IMR-90 (cell line): Measurements from ENCODE around the gene ETDA. TPM values are rescaled to one million over a fixed set of nuclear protein-coding genes. Genes with fewer than 3 reads are reported as not detected.

Experiments used
- ATAC-seq: fragments of 200-7000 bp; cut with Tn5 transposase; 2 replicates; pipeline ENCODE4 v1.9.1; 2020; ENCODE audit warnings: low read depth, mild to moderate bottlenecking, moderate library complexity
- BruUV-seq: library from RNA; stranded (reverse); fragments of 400-500 nt; replicated peaks from 2 replicates; lab custom pipeline; 2021; lab: Mats Ljungman, UMichigan
- CTCF ChIA-PET: fragments of 300-600 bp; formaldehyde crosslinking; extraction: SDS; loops from one replicate; lab custom pipeline; 2021; ENCODE audit warnings: antibody characterized with exemption; lab: Yijun Ruan, JAX
- POLR2A ChIA-PET: fragments of 300-600 bp; sonication (Branson Sonifier 250); formaldehyde crosslinking; loops from one replicate; lab custom pipeline; 2022; ENCODE audit warnings: antibody characterized with exemption; ENCODE audit not compliant: unreplicated experiment; lab: Charles Lee
- DNase-seq: peaks from one replicate; pipeline ENCODE4 v3.0.0; 2013
- H2AFZ ChIP-seq: replicated peaks from 2 replicates; pipeline ENCODE3; 2013; ENCODE audit warnings: low read length, mild to moderate bottlenecking; ENCODE audit not compliant: poor library complexity
- H2AK5ac ChIP-seq: 2 replicates; pipeline ENCODE4 v1.6.1; 2013; ENCODE audit warnings: low read depth, low read length, inconsistent platforms
- H2AK9ac ChIP-seq: replicated peaks from 2 replicates; pipeline ENCODE3; 2013; ENCODE audit warnings: mild to moderate bottlenecking, low read depth, low read length, moderate library complexity; ENCODE audit not compliant: poor library complexity
- H2BK120ac ChIP-seq: 2 replicates; pipeline ENCODE4 v1.6.1; 2013; ENCODE audit warnings: low read depth, low read length, inconsistent platforms
- H2BK15ac ChIP-seq: 3 replicates; pipeline ENCODE4 v1.6.1; 2013; ENCODE audit warnings: low read depth, low read length, inconsistent platforms
- H2BK20ac ChIP-seq: 2 replicates; pipeline ENCODE4 v1.6.1; 2013; ENCODE audit warnings: low read depth, mild to moderate bottlenecking, inconsistent platforms, low read length, moderate library complexity
- H2BK5ac ChIP-seq: 2 replicates; pipeline ENCODE4 v1.6.1; 2013; ENCODE audit warnings: mild to moderate bottlenecking, low read depth, low read length, inconsistent platforms; ENCODE audit not compliant: poor library complexity, severe bottlenecking
- H3K14ac ChIP-seq: replicated peaks from 2 replicates; pipeline ENCODE4 v1.6.1; 2013; ENCODE audit warnings: low read depth, low read length, inconsistent platforms
- H3K18ac ChIP-seq: 2 replicates; pipeline ENCODE4 v1.6.1; 2013; ENCODE audit warnings: low read depth, low read length, control low read depth
- H3K23ac ChIP-seq: 2 replicates; pipeline ENCODE4 v1.6.1; 2013; ENCODE audit warnings: low read depth, low read length, inconsistent platforms
- H3K27ac ChIP-seq: 2 replicates; pipeline ENCODE4 v1.5.1; 2013; ENCODE audit warnings: mild to moderate bottlenecking, control low read depth, low read length; ENCODE audit not compliant: insufficient read depth
- H3K27me3 ChIP-seq: 2 replicates; pipeline ENCODE4 v1.6.1; 2013; ENCODE audit warnings: low read length; ENCODE audit not compliant: control insufficient read depth, insufficient read depth
- H3K36me3 ChIP-seq: 2 replicates; pipeline ENCODE4 v1.6.1; 2013; ENCODE audit warnings: low read length, mixed read lengths; ENCODE audit not compliant: control insufficient read depth, insufficient read depth
- H3K4ac ChIP-seq: 2 replicates; pipeline ENCODE4 v1.6.1; 2013; ENCODE audit warnings: low read depth, low read length, inconsistent platforms
- H3K4me1 ChIP-seq: 2 replicates; pipeline ENCODE4 v1.6.1; 2013; ENCODE audit warnings: low read length, mixed read lengths; ENCODE audit not compliant: control insufficient read depth, insufficient read depth
- H3K4me2 ChIP-seq: 2 replicates; pipeline ENCODE4 v1.6.1; 2013; ENCODE audit warnings: low read depth, mild to moderate bottlenecking, control low read depth, low read length, moderate library complexity
- H3K4me3 ChIP-seq: 2 replicates; pipeline ENCODE4 v1.5.1; 2013; ENCODE audit warnings: low read depth, mild to moderate bottlenecking, control low read depth, low read length, moderate library complexity; ENCODE audit not compliant: insufficient read depth
- H3K56ac ChIP-seq: 2 replicates; pipeline ENCODE4 v1.6.1; 2013; ENCODE audit warnings: low read length, inconsistent platforms; ENCODE audit not compliant: insufficient read depth; ENCODE audit errors: extremely low read depth
- H3K79me1 ChIP-seq, 2 experiments: 2 replicates each; pipeline ENCODE4 v1.6.1; 2013; ENCODE audit warnings: low read length in 2 of 2, inconsistent platforms in 1 of 2, low read depth in 1 of 2
- H3K9ac ChIP-seq: 2 replicates; pipeline ENCODE4 v1.6.1; 2013; ENCODE audit warnings: low read depth, low read length, control low read depth
- H3K9me1 ChIP-seq: 2 replicates; pipeline ENCODE4 v1.6.1; 2013; ENCODE audit warnings: low read length, inconsistent platforms; ENCODE audit not compliant: insufficient read depth
- H3K9me3 ChIP-seq: 2 replicates; pipeline ENCODE4 v1.6.1; 2013; ENCODE audit warnings: low read length; ENCODE audit not compliant: control insufficient read depth, insufficient read depth
- H4K20me1 ChIP-seq: 2 replicates; pipeline ENCODE4 v1.6.1; 2013; ENCODE audit warnings: low read length, inconsistent platforms; ENCODE audit not compliant: insufficient read depth
- H4K5ac ChIP-seq: 2 replicates; pipeline ENCODE4 v1.6.1; 2013; ENCODE audit warnings: mild to moderate bottlenecking, low read depth, low read length, control low read depth
- H4K8ac ChIP-seq, 2 experiments: 2 replicates each; pipeline ENCODE4 v1.6.1; 2013; ENCODE audit warnings: low read depth in 2 of 2, low read length in 2 of 2, control low read depth in 1 of 2, inconsistent platforms in 1 of 2
- H4K91ac ChIP-seq: 2 replicates; pipeline ENCODE4 v1.6.1; 2013; ENCODE audit warnings: low read depth, low read length, inconsistent platforms; ENCODE audit not compliant: insufficient read depth
- BHLHE40 ChIP-seq: fragments of 150-350 bp; IDR thresholded peaks from 2 replicates; pipeline ENCODE4 v1.6.1; 2016; ENCODE audit warnings: mild to moderate bottlenecking, low read depth, low read length
- CEBPB ChIP-seq: IDR thresholded peaks from 2 replicates; pipeline ENCODE4 v1.6.1; 2012; ENCODE audit warnings: low read depth, low read length, improper control_type of control experiment
- CHD1 ChIP-seq: IDR thresholded peaks from 2 replicates; pipeline ENCODE4 v1.6.1; 2012; ENCODE audit warnings: low read depth, low read length, improper control_type of control experiment
- FOS ChIP-seq: fragments of 150-350 bp; IDR thresholded peaks from 2 replicates; pipeline ENCODE4 v1.6.1; 2016; ENCODE audit warnings: low read depth, low read length
- MAFK ChIP-seq: IDR thresholded peaks from 2 replicates; pipeline ENCODE4 v1.6.1; 2012; ENCODE audit warnings: low read depth, low read length, improper control_type of control experiment
- MAZ ChIP-seq: IDR thresholded peaks from 2 replicates; pipeline ENCODE4 v1.6.1; 2012; ENCODE audit warnings: low read depth, mild to moderate bottlenecking, low read length, improper control_type of control experiment, moderate library complexity, borderline replicate concordance
- MXI1 ChIP-seq: IDR thresholded peaks from 2 replicates; pipeline ENCODE4 v1.6.1; 2012; ENCODE audit warnings: low read depth, mild to moderate bottlenecking, low read length, moderate library complexity, borderline replicate concordance
- NFE2L2 ChIP-seq: fragments of 150-350 bp; IDR thresholded peaks from 2 replicates; pipeline ENCODE4 v1.6.1; 2016; ENCODE audit warnings: low read depth, mild to moderate bottlenecking, low read length
- POLR2A ChIP-seq: IDR thresholded peaks from 2 replicates; pipeline ENCODE4 v1.6.1; 2012; ENCODE audit warnings: mild to moderate bottlenecking, low read depth, low read length
- RAD21 ChIP-seq: IDR thresholded peaks from 2 replicates; pipeline ENCODE4 v1.6.1; 2012; ENCODE audit warnings: low read length, improper control_type of control experiment
- RCOR1 ChIP-seq: IDR thresholded peaks from 2 replicates; pipeline ENCODE4 v1.6.1; 2012; ENCODE audit warnings: mild to moderate bottlenecking, low read length, improper control_type of control experiment; ENCODE audit not compliant: insufficient replicate concordance
- RFX5 ChIP-seq: IDR thresholded peaks from 2 replicates; pipeline ENCODE4 v1.8.0; 2012; ENCODE audit warnings: low read depth, mild to moderate bottlenecking, low read length, moderate library complexity
- SMC3 ChIP-seq: fragments of 150-350 bp; IDR thresholded peaks from 2 replicates; pipeline ENCODE4 v1.6.1; 2016; ENCODE audit warnings: low read depth, mild to moderate bottlenecking, antibody characterized with exemption, low read length, moderate library complexity
- USF2 ChIP-seq: fragments of 150-350 bp; IDR thresholded peaks from 2 replicates; pipeline ENCODE4 v1.6.1; 2017; ENCODE audit warnings: mild to moderate bottlenecking, antibody characterized with exemption, low read length, low read depth
- WGBS, 2 experiments: methylation state at CpG; one replicate each; pipeline versions ENCODE4 v1.1.5 to v1.1.7; 2013; ENCODE audit warnings: missing lambda C conversion rate in 2 of 2; ENCODE audit not compliant: insufficient read length in 1 of 2; ENCODE audit errors: extremely low coverage in 2 of 2; 5-methylcytosine and 5-hydroxymethylcytosine counted together
- dilution Hi-C: fragments of 300-500 bp; cut with HindIII; formaldehyde crosslinking; loops from one replicate; pipeline ENCODE4 v1.14.3; 2018; ENCODE audit warnings: low sequenced_read_pairs; ENCODE audit not compliant: unreplicated experiment
- in situ Hi-C: fragments of 300-500 bp; cut with MboI; formaldehyde crosslinking; loops from 3 replicates; pipeline ENCODE4 v1.14.3; 2019; ENCODE audit warnings: low sequenced_read_pairs, inconsistent platforms, mixed read lengths
- intact Hi-C: fragments of 100-400 bp; cut with micrococcal nuclease; formaldehyde crosslinking; loops from 2 replicates; pipeline ENCODE4 v1.10.0; 2022
- polyA plus RNA-seq, 3 experiments: library from polyadenylated mRNA; depleted of rRNA; stranded (reverse); fragments of >200 nt; gene quantifications; 2 replicates each; pipeline ENCODE4 v1.2.3, GENCODE V29; 2012; ENCODE audit warnings: low replicate concordance in 1 of 3
- total RNA-seq: library from RNA; depleted of rRNA; stranded (reverse); fragments of >200 nt; gene quantifications from 2 replicates; pipeline ENCODE4 v1.2.3, GENCODE V29; 2012
- TF ChIP-seq, protein P1 (sequence below): conservative IDR thresholded peaks from 2 replicates; pipeline ENCODE4 v1.5.1; 2012; ENCODE audit warnings: mild to moderate bottlenecking, low read depth, low read length, improper control_type of control experiment
- TF ChIP-seq, protein P2 (sequence below): fragments of 150-350 bp; IDR thresholded peaks from 2 replicates; pipeline ENCODE4 v1.6.1; 2016; ENCODE audit warnings: low read depth, mild to moderate bottlenecking, low read length, moderate library complexity, borderline replicate concordance

The ETDA gene
- total and polyA plus RNA-seq, 2 of the 4 experiments (the other 2 are of a cell fraction): not detected

GRCh38 chrX:135264206-135264605, 12.3 kb downstream of the ETDA start:
- Histone ChIP-seq H3K4me1 (no peaks in the 10 kb centered on the region), H3K14ac (no peak overlapping the region), H3K56ac (no peak overlapping the region), H2AFZ (no peak overlapping the region), H4K8ac (no peak overlapping the region), H3K18ac (no peak overlapping the region), H2AK9ac (no peak overlapping the region), H3K23ac (no peak overlapping the region), H3K27me3 (no peaks in the 10 kb centered on the region), H2AK5ac (no peak overlapping the region), H3K4me2 (no peak overlapping the region), H4K20me1 (no peaks in the 10 kb centered on the region), H2BK120ac (no peak overlapping the region), H3K4me3 (no peak overlapping the region), H2BK15ac (no peak overlapping the region), H3K27ac (no peak overlapping the region), H3K36me3 (no peaks in the 10 kb centered on the region), H3K79me1 (no peaks in the 10 kb centered on the region), H3K9ac (no peak overlapping the region), H3K9me1 (no peaks in the 10 kb centered on the region), H4K91ac (no peak overlapping the region), H3K4ac (no peak overlapping the region), H2BK20ac (no peak overlapping the region), H4K5ac (no peak overlapping the region), H2BK5ac (no peak overlapping the region), H3K9me3 (no peaks in the 10 kb centered on the region; the same call in 1 of the 2 replicates)
- ChIA-PET POLR2A (no interaction called here), CTCF (interaction anchor here (0.6 kb wide), 1 partner anchor 292 kb away, joined by 3 read pairs; no protein-coding TSS in a partner anchor)
- BruUV-seq: no TSS peak
- TF ChIP-seq RAD21: no peak
- no peak for TF ChIP-seq USF2
- TF ChIP-seq FOS: no peak
- no peak for TF ChIP-seq SMC3
- no peak for TF ChIP-seq RCOR1
- no peak for TF ChIP-seq CHD1
- TF ChIP-seq MAFK: no peak
- TF ChIP-seq RFX5: no peak
- TF ChIP-seq MAZ: no peak
- TF ChIP-seq, protein P1, sequence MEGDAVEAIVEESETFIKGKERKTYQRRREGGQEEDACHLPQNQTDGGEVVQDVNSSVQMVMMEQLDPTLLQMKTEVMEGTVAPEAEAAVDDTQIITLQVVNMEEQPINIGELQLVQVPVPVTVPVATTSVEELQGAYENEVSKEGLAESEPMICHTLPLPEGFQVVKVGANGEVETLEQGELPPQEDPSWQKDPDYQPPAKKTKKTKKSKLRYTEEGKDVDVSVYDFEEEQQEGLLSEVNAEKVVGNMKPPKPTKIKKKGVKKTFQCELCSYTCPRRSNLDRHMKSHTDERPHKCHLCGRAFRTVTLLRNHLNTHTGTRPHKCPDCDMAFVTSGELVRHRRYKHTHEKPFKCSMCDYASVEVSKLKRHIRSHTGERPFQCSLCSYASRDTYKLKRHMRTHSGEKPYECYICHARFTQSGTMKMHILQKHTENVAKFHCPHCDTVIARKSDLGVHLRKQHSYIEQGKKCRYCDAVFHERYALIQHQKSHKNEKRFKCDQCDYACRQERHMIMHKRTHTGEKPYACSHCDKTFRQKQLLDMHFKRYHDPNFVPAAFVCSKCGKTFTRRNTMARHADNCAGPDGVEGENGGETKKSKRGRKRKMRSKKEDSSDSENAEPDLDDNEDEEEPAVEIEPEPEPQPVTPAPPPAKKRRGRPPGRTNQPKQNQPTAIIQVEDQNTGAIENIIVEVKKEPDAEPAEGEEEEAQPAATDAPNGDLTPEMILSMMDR: no peak
- TF ChIP-seq MXI1: no peak
- no peak for TF ChIP-seq CEBPB
- TF ChIP-seq NFE2L2: no peak
- TF ChIP-seq POLR2A: no peak
- no peak for TF ChIP-seq BHLHE40
- TF ChIP-seq, protein P2, sequence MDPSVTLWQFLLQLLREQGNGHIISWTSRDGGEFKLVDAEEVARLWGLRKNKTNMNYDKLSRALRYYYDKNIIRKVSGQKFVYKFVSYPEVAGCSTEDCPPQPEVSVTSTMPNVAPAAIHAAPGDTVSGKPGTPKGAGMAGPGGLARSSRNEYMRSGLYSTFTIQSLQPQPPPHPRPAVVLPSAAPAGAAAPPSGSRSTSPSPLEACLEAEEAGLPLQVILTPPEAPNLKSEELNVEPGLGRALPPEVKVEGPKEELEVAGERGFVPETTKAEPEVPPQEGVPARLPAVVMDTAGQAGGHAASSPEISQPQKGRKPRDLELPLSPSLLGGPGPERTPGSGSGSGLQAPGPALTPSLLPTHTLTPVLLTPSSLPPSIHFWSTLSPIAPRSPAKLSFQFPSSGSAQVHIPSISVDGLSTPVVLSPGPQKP: no peak
- intact Hi-C loops (no loop called here), in situ Hi-C loops (no loop called here), dilution Hi-C loops (no loop called here)
- ATAC-seq: no peak
- no peak for DNase-seq
- no CpG with 5 or more reads among the region's 4 CpGs for WGBS, 2 experiments
